Effector CD8-positive, alpha-beta T cell (primary cell): ENCODE measurements around the gene RIBC2.

ENCODE experiments used
- DNase-seq: peaks from one replicate; lab custom pipeline; 2025; lab: John Stamatoyannopoulos, UW

The RIBC2 gene

DNA sequence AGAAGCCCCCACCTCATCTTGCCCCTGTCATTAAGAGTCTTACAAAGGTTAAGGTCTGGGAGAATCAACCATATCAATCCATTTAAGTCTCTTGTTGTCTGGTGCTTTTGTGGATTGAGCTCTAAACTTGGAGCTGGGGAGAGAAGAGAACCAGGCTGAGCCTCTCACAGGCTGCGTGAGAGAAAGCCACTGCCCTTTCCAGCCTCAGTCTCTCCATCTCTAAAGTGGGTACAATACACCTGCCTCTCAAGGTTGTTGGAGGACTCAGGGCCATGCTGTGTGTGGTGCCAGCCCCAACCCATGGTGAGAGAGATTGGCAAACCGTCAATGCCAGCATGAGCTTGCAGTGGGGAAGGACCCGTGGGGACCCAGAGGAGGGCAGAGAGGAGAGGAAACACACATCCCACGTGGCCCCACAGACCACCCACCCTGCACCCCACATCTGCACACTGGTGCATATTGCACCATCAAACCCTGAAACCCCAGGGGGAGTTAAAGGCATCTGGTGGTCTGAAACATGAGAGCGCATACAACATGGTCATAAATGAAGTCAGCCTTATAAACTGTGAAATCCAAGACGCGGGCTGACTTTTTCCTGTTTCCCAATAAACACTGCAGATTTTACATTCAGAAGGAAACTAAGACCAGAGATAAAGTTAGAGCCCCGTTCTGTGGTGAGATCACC lies 61.7 kb downstream of the RIBC2 start:
- no peak for DNase-seq

DNA sequence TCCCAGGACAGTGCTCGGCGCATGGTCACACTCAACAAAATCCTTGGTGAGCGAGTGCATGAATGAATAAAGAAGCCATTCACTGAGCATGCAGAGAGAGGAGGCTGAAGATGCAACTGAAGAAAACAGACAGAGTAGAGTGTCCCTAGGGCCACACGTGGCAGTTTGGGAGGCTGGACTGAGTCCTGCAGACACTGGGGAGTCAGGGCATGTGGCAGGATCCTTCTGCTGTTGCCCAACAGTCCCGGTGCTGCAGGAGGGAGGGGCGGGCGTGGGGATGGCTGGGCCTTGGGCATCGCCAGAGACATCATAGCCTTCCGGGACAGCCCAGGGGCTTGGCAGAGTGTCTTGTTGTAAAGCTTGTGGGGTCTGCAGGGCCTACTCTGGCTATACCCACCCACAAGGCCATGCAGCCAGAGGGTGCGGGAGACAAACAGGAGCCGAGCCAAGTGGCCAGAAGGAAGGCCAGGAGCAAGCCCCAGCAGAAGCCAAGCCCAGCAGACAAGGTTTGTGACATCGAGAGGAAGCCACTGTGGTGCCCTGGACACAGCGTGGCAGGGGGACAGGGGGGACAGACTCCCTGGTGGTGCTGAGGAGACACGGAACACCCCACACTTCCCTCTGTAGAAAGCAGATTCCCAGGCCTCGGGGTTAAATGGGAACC lies 62.5 kb downstream of the RIBC2 start:
- DNase-seq: no peak

DNA sequence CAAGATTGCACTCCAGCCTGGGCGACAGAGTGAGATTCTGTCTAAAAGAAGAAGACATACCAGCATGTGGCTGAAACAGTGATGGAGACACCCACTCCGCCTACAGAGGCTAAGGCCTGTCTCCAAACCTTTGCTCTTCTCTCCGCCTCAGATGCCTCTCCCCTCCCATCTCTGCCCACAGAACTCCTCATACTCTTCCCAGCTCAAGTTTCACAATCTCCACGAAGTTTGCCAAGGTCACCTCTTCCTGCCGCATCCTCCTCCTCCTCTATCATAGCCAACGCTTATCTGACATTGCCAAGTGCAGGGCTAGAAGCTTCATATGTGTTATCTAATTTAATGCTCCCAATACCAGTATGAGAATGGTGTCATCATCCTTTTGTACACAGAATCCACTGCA lies 63.3 kb downstream of the RIBC2 start:
- no peak for DNase-seq

DNA sequence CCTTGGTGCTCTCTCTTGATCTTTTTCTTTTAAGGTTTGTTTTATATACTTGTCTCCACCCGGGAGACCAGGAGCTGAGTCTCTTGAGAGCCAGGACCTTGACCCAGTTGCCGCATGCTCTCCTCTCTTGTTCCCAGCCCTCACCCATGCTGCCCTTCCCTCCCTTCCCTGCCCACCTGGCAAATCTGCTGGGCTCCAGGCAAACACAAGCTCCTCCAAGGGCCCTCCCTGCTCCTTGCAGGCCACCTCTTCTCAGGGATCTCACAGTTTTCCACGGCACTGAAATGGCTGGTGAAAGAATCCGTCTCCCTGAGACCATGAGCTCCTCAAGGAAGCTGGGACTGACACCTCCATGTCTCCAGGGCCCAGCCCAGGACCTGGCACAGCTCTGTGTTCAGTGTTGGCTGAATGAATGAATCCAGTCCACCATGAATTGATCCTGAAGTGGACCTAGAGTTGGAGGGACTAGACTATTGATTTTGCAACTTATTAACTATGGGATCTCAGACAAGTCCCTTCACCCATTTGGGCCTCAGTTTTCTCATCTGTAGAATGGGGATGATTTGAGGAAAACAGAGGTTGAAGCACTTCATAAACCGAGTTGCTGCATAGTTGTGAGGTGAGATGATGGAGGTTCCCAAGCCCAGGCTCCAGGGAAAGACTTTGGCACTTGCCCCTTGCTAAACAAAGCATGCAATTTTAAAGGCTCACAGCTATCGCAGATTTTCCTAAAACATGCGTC lies 64.0 kb downstream of the RIBC2 start:
- DNase-seq: no peak

DNA sequence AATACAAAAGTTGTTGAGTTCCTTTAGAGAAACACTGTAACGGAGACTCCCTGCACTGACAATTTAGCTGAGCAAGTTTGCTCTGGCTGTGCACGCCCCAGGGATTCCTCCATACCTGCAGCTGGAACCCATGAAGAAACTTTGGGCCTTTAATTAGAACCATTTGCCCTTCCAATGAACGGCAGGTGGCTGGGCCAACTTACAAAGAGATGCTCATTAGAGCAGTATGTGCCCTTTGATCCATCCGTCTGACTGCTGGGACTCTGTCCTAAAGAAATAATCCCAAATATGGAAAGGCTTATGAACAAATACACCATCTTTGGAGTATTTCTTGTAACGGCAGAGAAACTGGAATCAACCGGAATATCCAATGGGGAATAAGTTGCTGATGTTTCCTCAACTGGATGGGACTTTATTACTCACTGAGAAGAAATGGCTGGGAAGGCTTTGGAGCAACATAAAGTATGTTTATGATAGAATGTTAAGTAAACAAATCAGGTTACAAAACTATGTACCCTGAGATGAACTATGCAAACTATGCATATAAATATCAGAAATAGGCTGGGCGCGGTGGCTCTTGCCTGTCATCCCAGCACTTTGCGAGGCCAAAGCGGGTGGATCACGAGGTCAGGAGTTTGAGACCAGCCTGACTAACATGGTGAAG lies 64.7 kb downstream of the RIBC2 start:
- DNase-seq: no peak

DNA sequence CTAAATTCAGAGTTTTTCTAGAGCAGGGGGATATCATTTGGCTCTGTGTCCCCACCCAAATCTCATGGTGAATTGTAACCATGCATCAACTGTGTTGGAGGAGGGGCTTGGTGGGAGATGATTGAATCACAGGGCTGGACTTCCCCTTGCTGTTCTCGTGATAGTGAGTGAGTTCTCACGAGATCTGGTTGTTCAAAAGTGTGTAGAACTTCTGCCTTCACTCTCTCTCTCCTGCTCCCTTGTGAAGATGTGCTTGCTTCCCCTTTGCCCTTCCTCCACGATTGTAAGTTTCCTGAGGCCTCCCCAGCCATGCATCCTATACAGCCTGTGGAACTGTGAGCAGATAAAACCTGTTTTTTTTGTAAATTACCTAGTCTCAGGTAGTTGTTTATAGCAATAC lies 67.2 kb downstream of the RIBC2 start:
- no peak for DNase-seq

DNA sequence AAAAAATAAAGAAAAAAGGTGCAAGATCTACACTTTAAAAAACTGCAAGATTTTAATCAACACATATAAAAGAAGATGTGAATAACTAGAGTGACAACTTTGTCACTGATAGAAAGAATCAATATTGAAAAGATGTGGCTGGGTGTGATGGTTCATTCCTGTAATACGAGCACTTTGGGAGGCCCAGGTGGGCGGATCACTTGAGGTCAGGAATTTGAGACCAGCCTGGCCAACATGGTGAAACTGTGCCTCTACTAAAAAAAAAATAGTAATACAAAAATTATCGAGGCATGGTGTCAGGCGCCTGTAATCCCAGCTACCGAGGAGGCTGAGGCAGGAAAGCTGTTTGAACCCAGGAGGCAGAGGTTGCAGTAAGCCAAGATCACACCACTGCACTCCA lies 68.2 kb downstream of the RIBC2 start:
- DNase-seq: no peak
